SJSA1 (cell line): ENCODE results near the gene WDR62. TPM values are rescaled to one million over a fixed set of nuclear protein-coding genes. Genes with fewer than 3 reads are reported as not detected.
"Not testable (repeated sequence)": the region's sequence is repeated elsewhere in the genome, so short reads cannot be mapped to it uniquely, and the experiment has no call there.

Experiments used
- DNase-seq, 2 experiments: peaks; one replicate each; pipeline ENCODE4 v3.0.0-alpha.2; 2015 to 2020; ENCODE audit warnings: low spot score in 2 of 2, low read depth in 1 of 2
- H3K27ac ChIP-seq: fragments of 250-450 bp; sonication (Bioruptor Pico); 2 replicates; pipeline ENCODE4 v1.5.1; 2020; ENCODE audit warnings: mild to moderate bottlenecking, moderate library complexity
- H3K27me3 ChIP-seq: fragments of 250-450 bp; sonication (Bioruptor Pico); replicated peaks from 2 replicates; pipeline ENCODE4 v1.5.1; 2020; ENCODE audit warnings: mild to moderate bottlenecking, moderate library complexity
- H3K36me3 ChIP-seq: fragments of 250-450 bp; sonication (Bioruptor Pico); 2 replicates; pipeline ENCODE4 v1.5.1; 2020; ENCODE audit warnings: mild to moderate bottlenecking
- H3K4me1 ChIP-seq: fragments of 250-450 bp; sonication (Bioruptor Pico); replicated peaks from 2 replicates; pipeline ENCODE4 v1.6.1; 2021; ENCODE audit warnings: mild to moderate bottlenecking
- H3K4me3 ChIP-seq: fragments of 250-450 bp; sonication (Bioruptor Pico); 2 replicates; pipeline ENCODE4 v1.5.1; 2020; ENCODE audit warnings: mild to moderate bottlenecking
- H3K9me3 ChIP-seq: fragments of 250-450 bp; sonication (Bioruptor Pico); replicated peaks from 2 replicates; pipeline ENCODE4 v1.5.1; 2020; ENCODE audit warnings: mild to moderate bottlenecking
- total RNA-seq: library from RNA; depleted of rRNA; stranded (reverse); fragments of >200 nt; shearing (Covaris generic); gene quantifications from 2 replicates; pipeline ENCODE4 v1.2.3, GENCODE V29; 2014

WDR62 gene
- total RNA-seq, 1 experiment from 2014 or later = 23.3 TPM

- DNase-seq = no peak
- Histone ChIP-seq H3K9me3 (no peaks in the 10 kb centered on the region), H3K4me1 (no peaks in the 10 kb centered on the region), H3K4me3 (no peak overlapping the region), H3K27ac (no peak overlapping the region), H3K36me3 (no peaks in the 10 kb centered on the region), H3K27me3 (no peaks in the 10 kb centered on the region)
These were observed 5.5 kb upstream of the WDR62 start for GRCh38 chr19:36049080-36049698.

GRCh38 chr19:36051236-36051635 lies 3.5 kb upstream of the WDR62 start:
- no peaks in the 10 kb centered on the region for H3K27me3 ChIP-seq
- H3K4me1 ChIP-seq = peaks cover 8% of the 10 kb centered on the region
- H3K36me3 ChIP-seq = peaks cover 4% of the 10 kb centered on the region; the same call in 1 of the 2 replicates
- DNase-seq = no peak
- H3K4me3 ChIP-seq = no peak overlapping the region
- H3K9me3 ChIP-seq = no peaks in the 10 kb centered on the region
- no peak overlapping the region for H3K27ac ChIP-seq

- Histone ChIP-seq H3K36me3 (peaks cover 7% of the 10 kb centered on the region; the same call in 1 of the 2 replicates), H3K9me3 (no peaks in the 10 kb centered on the region), H3K27me3 (no peaks in the 10 kb centered on the region), H3K4me1 (peaks cover 9% of the 10 kb centered on the region), H3K27ac (no peak overlapping the region), H3K4me3 (no peak overlapping the region)
- no peak for DNase-seq
These were observed 3.1 kb upstream of the WDR62 start for GRCh38 chr19:36051637-36052036.

- peaks cover 30% of the 10 kb centered on the region for H3K36me3 ChIP-seq
- peaks cover 9% of the 10 kb centered on the region for H3K4me1 ChIP-seq
- H3K9me3 ChIP-seq = no peaks in the 10 kb centered on the region
- H3K4me3 ChIP-seq = peak within 1 kb of the TSS; percentile 68
- no peaks in the 10 kb centered on the region for H3K27me3 ChIP-seq
- DNase-seq = peak; percentile 98 to 99
- peak within 1 kb of the TSS; percentile 91 for H3K27ac ChIP-seq
These were observed 471 bp upstream of the WDR62 start, which contains the start of gene THAP8 for GRCh38 chr19:36054119-36054732. Gene THAP8, minus strand, starts transcription at chr19:36054285. Its CDS starts 68 bp downstream, at chr19:36054217.

DNA sequence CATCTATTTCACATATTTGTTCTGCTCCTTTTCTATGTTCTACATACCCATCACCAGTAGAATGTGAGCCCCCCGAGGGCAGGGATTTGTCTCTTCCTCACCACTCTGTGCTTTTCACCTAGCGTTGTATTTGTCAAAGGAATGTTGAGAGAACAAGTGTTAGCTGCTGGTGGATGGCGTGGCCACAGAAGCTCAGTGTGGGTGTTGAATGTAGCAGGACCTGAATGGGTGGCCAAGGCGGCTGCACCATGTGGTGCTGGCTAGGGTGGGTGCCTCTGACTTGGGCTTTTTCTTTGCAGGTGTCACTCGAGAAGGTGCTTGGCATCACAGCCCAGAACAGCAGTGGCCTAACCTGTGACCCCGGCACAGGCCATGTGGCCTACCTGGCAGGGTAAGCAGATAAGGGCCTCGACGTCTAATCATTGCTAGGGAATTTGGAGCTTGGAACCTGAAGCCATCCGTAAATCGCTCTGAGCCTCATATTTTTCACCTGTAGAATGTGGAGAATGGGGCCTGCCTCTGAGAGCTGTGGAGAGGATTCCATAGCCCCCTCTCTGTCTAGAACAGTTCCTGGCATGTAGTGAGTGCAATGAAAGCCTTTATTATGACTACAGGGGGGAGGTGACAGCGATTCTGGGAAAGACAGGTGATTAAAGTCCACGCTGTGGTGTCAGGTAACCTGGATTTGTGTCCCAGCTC lies 3.9 kb downstream of the WDR62 start:
- no peaks in the 10 kb centered on the region for H3K27me3 ChIP-seq
- no peak overlapping the region for H3K27ac ChIP-seq
- no peak overlapping the region for H3K4me3 ChIP-seq
- DNase-seq = no peak
- H3K4me1 ChIP-seq = peaks cover 9% of the 10 kb centered on the region
- H3K9me3 ChIP-seq = no peaks in the 10 kb centered on the region
- peaks cover 72% of the 10 kb centered on the region for H3K36me3 ChIP-seq

DNA sequence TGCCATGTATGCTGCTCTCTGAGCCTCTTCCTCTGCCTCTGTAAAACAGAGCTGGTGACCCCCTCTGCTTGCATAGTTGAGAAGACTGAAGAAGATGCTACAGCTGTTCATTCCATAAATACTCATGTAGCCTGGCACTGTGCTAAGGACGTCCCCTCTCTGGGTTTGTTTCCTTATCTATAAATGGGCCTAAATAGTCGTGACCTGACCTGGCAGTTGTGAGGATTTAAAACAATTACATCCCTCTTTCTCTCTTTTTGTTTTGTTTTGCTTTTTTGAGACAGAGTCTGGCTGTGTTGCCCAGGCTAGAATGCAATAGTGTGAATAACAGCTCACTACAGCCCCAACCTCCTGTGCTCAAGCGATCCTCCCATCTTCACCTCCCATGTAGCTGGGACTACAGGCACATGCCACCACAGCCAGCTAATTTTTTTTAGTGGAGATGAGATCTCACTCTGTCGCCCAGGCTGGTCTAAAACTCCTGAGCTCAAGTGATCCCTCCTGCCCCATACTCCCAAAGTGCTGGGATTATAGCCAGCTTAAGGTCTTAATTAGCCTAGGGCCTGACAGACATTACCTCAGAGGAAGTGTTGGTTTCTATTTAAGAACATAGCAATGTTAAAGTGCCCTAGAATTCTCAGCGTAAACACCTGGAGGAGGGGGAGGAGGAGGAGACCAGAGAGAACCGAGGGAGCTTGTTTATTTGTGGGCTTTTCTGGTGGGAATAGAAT lies 4.6 kb downstream of the WDR62 start:
- Histone ChIP-seq H3K4me1 (peaks cover 9% of the 10 kb centered on the region), H3K36me3 (peaks cover 79% of the 10 kb centered on the region), H3K4me3 (no peak overlapping the region), H3K27me3 (no peaks in the 10 kb centered on the region), H3K9me3 (no peaks in the 10 kb centered on the region), H3K27ac (no peak overlapping the region)
- no peak for DNase-seq

- Histone ChIP-seq H3K27ac (no peak overlapping the region), H3K36me3 (peaks cover 90% of the 10 kb centered on the region), H3K4me1 (peaks cover 9% of the 10 kb centered on the region), H3K9me3 (no peaks in the 10 kb centered on the region), H3K4me3 (no peak overlapping the region), H3K27me3 (no peaks in the 10 kb centered on the region)
- DNase-seq = no peak
These were observed 5.7 kb downstream of the WDR62 start for GRCh38 chr19:36060430-36060829.

GRCh38 chr19:36061367-36061766 lies 6.7 kb downstream of the WDR62 start:
- Histone ChIP-seq H3K27me3 (no peaks in the 10 kb centered on the region), H3K4me3 (no peak overlapping the region), H3K4me1 (peaks cover under 1% of the 10 kb centered on the region; the same call in 1 of the 2 replicates), H3K9me3 (no peaks in the 10 kb centered on the region), H3K27ac (no peak overlapping the region), H3K36me3 (peaks cover 94% of the 10 kb centered on the region)
- DNase-seq = no peak

GRCh38 chr19:36064826-36065225 lies 10.1 kb downstream of the WDR62 start:
- Histone ChIP-seq H3K27me3 (no peaks in the 10 kb centered on the region), H3K36me3 (peaks cover 84% of the 10 kb centered on the region), H3K9me3 (no peaks in the 10 kb centered on the region), H3K27ac (no peak overlapping the region), H3K4me3 (no peak overlapping the region), H3K4me1 (no peaks in the 10 kb centered on the region)
- DNase-seq = no peak

DNA sequence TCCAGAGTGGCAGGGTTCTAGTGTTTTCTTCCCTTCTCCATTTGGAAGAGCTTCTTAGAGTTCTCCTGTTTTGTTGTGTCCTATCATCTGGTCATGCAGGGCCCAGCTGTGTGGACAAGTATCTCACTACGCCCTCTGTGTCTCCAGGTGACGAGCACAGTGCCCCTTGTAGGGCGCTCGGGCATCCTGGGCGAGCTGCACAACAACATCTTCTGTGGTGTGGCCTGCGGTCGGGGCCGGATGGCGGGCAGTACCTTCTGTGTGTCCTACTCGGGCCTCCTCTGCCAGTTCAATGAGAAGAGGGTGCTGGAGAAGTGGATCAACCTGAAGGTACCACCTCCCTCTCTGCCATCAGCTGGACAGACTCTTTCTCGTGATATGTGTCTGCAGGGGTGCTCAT lies 13.0 kb downstream of the WDR62 start:
- Histone ChIP-seq H3K9me3 (no peaks in the 10 kb centered on the region), H3K36me3 (peaks cover 79% of the 10 kb centered on the region), H3K4me3 (no peak overlapping the region), H3K27ac (no peak overlapping the region), H3K27me3 (no peaks in the 10 kb centered on the region), H3K4me1 (peaks cover 10% of the 10 kb centered on the region)
- DNase-seq = no peak

- H3K27me3 ChIP-seq, H3K9me3 ChIP-seq, H3K4me3 ChIP-seq, H3K27ac ChIP-seq, DNase-seq, H3K4me1 ChIP-seq: not testable (repeated sequence)
- peaks cover 77% of the 10 kb centered on the region for H3K36me3 ChIP-seq
These were observed 14.3 kb downstream of the WDR62 start for GRCh38 chr19:36068810-36069499.

- no peaks in the 10 kb centered on the region for H3K27me3 ChIP-seq
- no peaks in the 10 kb centered on the region for H3K9me3 ChIP-seq
- H3K36me3 ChIP-seq = peaks cover 73% of the 10 kb centered on the region
- DNase-seq = no peak
- no peak overlapping the region for H3K27ac ChIP-seq
- H3K4me1 ChIP-seq = peaks cover 10% of the 10 kb centered on the region
- H3K4me3 ChIP-seq = no peak overlapping the region
These were observed 17.4 kb downstream of the WDR62 start for GRCh38 chr19:36072081-36072480.

- Histone ChIP-seq H3K27me3 (no peaks in the 10 kb centered on the region), H3K9me3 (no peaks in the 10 kb centered on the region)
These were observed 18.6 kb downstream of the WDR62 start for GRCh38 chr19:36073121-36073876.

More at GRCh38 chr19:36073121-36073876, 18.6 kb downstream of the WDR62 start:
- Histone ChIP-seq H3K4me3 (no peak overlapping the region), H3K27ac (no peak overlapping the region), H3K36me3 (peaks cover 72% of the 10 kb centered on the region), H3K4me1 (peaks cover 10% of the 10 kb centered on the region)
- DNase-seq = no peak
